ENCODE results near the gene BABAM2.

DNA sequence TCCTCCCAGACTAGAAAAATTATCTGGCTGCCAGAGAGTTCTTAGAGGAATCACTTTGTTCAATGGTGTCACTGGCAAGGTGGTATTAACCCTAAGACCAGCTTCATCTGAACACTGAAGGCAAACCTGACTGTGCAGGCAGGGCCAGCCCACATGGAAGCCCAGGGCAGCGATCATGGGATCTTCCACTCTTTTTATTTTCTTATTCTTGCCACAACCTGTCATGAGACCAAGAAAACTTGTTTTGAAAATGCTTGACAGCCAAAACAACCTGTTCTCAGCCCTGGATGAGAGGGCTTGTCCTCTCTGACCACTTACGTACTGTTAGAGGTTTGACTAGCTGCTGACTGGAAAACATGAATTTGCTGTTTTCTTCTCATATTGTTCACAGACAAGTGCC lies 426.9 kb downstream of the BABAM2 start:
- no peak for TF ChIP-seq EZH2 (IDR thresholded peaks at IDR 0.05; ENCODE audit: borderline replicate concordance, low read depth, low read length, severe bottlenecking)
- TF ChIP-seq, protein P1, sequence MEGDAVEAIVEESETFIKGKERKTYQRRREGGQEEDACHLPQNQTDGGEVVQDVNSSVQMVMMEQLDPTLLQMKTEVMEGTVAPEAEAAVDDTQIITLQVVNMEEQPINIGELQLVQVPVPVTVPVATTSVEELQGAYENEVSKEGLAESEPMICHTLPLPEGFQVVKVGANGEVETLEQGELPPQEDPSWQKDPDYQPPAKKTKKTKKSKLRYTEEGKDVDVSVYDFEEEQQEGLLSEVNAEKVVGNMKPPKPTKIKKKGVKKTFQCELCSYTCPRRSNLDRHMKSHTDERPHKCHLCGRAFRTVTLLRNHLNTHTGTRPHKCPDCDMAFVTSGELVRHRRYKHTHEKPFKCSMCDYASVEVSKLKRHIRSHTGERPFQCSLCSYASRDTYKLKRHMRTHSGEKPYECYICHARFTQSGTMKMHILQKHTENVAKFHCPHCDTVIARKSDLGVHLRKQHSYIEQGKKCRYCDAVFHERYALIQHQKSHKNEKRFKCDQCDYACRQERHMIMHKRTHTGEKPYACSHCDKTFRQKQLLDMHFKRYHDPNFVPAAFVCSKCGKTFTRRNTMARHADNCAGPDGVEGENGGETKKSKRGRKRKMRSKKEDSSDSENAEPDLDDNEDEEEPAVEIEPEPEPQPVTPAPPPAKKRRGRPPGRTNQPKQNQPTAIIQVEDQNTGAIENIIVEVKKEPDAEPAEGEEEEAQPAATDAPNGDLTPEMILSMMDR (IDR thresholded peaks at IDR 0.05; ENCODE audit: borderline replicate concordance, extremely low read depth, low read length, poor library complexity, severe bottlenecking), result no peak

Measured in DND-41 (cell line).